ENCODE data around the gene KRT81.
"Not testable (repeated sequence)": the region's sequence is repeated elsewhere in the genome, so short reads cannot be mapped to it uniquely, and the experiment has no call there.

Gene KRT81

DNA sequence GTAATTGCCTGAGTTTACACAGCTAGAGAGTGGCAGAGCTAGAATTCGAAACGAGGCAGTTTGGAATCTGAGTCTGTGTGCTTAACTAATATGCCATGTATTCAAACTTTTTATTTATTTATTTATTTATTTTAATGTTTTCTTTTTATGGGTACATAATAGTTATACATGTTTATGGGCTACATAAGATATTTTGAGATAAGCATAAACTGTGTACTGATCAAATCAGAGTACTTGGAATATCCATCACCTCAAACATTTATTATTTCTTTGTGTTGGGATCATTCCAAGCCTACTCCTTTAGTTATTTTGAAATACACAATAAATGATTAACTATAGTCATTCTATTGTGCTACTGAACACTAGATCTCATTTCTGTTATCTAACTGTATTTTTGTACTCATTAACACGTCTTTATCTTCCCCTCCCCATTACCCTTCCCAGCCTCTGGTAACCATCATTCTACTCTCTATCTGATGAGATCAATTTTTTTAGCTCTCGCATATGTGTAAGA is 7.4 kb upstream of the KRT81 start:
- ChIA-PET POLR2A (ENCODE audit: low non-redundant PET) (no interaction called here), CTCF (interaction anchor here (1.2 kb wide), 1 partner anchor 20 kb away, joined by 4 read pairs; no protein-coding TSS in a partner anchor)
- TF ChIP-seq, protein P1, sequence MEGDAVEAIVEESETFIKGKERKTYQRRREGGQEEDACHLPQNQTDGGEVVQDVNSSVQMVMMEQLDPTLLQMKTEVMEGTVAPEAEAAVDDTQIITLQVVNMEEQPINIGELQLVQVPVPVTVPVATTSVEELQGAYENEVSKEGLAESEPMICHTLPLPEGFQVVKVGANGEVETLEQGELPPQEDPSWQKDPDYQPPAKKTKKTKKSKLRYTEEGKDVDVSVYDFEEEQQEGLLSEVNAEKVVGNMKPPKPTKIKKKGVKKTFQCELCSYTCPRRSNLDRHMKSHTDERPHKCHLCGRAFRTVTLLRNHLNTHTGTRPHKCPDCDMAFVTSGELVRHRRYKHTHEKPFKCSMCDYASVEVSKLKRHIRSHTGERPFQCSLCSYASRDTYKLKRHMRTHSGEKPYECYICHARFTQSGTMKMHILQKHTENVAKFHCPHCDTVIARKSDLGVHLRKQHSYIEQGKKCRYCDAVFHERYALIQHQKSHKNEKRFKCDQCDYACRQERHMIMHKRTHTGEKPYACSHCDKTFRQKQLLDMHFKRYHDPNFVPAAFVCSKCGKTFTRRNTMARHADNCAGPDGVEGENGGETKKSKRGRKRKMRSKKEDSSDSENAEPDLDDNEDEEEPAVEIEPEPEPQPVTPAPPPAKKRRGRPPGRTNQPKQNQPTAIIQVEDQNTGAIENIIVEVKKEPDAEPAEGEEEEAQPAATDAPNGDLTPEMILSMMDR (conservative IDR thresholded peaks at IDR 0.05; ENCODE audit: low read depth) = no peak
- no peak overlapping the region for H3K27ac ChIP-seq
- DNase-seq (ENCODE audit: low spot score) = no peak

DNA sequence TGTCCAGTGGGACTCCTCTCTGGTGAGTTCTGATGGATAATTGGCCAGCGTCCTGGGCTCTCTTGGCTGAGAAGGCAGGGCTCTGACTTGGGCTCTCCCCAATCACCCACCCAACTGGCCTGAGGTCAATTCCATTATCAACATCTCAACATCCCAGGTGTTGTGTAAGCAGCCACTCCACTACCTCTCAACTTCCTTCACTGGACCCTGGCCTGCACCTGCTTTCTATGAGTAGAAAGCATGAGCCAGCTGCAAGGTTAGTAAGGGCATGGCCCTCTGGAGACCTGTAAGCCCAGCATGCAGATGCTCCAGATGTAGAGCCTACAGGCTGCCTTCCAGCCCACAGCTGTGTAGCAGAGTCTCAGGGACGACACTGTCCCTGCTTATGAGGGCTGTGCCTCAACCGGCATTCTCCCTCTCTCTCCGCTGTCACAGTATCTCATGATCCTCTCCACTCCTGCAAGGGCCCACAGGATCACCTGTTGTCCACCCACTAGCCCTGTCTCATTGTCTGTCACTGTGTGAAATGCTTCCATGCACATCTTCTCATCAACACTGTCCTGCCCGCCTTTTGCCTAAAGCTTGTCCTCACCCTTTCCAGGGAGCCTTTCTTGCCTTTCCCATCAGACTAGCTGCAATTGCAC is 5.4 kb upstream of the KRT81 start:
- CTCF ChIA-PET = interaction anchor here (0.7 kb wide), 1 partner anchor 10 kb away, joined by 3 read pairs; no protein-coding TSS in a partner anchor

DNA sequence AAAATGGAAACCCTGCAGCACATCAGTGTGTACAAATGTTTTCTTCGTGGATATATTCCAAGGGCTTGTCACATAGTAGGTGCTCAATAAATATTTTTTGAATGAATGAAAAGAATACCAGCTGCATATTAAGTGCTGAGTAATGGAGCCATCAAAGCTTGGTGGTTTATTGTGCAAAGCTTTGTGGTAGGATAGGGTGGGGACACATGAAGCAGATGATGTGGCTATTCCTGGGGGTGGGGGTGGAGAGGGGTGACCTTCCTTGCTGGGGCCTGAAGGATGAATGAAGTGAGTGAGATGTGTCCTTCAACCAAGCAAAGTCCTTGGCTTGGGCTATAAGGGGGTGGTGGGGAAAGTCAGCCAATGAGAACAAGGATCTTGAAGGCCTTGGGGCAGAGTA is 4.3 kb upstream of the KRT81 start:
- ChIA-PET CTCF (interaction anchor here (0.6 to 1.0 kb wide), 3 partner anchors 16 to 794 kb away, joined by 3 read pairs; no protein-coding TSS in a partner anchor), POLR2A (ENCODE audit: low non-redundant PET) (no interaction called here)
- no peak for DNase-seq (ENCODE audit: low spot score)
- TF ChIP-seq, protein P1 (conservative IDR thresholded peaks at IDR 0.05; ENCODE audit: low read depth) = no peak
- no peak overlapping the region for H3K27ac ChIP-seq

More for the DNA sequence above, 5.4 kb upstream of the KRT81 start:
- POLR2A ChIA-PET (ENCODE audit: low non-redundant PET) = no interaction called here
- no peak overlapping the region for H3K27ac ChIP-seq
- no peak for DNase-seq (ENCODE audit: low spot score)
- TF ChIP-seq, protein P1 (conservative IDR thresholded peaks at IDR 0.05; ENCODE audit: low read depth) = no peak

DNA sequence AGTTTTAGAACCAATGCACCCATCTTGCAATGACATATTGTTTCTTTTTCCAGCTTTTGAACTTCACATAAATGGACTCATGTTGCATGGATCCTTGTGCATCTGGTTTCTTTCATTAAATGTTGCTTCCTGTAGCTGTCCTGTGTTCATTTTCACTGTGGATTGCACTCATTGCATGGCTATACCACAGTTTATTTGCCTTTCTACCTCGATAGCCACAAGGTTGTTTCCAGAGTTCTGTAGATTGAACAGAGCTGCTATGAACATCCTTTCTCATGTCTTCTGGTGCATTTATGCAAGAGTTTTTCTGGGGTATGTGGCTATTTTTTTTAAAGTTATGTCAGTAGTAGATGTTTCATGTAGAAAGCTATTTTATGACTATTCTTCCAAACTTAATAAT is 3.5 kb upstream of the KRT81 start:
- ChIA-PET POLR2A (ENCODE audit: low non-redundant PET) (no interaction called here), CTCF (interaction anchor here (0.9 kb wide), 1 partner anchor 33 kb away, joined by 3 read pairs; no protein-coding TSS in a partner anchor)
- TF ChIP-seq, protein P1 (conservative IDR thresholded peaks at IDR 0.05; ENCODE audit: low read depth) = no peak
- no peak overlapping the region for H3K27ac ChIP-seq
- DNase-seq (ENCODE audit: low spot score) = no peak

DNA sequence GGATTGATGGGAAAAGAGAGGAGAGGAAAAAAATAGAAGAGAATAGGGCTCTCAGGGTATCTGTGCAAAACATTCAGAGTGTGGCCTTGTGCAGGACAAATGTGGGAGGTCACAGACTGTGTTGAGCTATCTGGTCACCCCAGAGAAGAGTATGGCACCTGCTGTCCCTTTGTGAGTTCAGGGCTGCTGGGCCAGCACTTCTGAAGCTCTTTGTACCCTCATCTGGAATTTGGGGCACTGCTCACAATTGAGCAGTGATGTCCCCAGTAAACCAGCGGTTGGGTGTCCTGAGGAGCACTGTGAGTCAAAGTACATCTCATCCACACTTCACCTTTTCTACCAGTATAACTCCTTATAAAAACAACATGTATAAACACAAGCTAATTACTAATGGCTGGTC is 2.6 kb upstream of the KRT81 start:
- DNase-seq (ENCODE audit: low spot score) = no peak
- ChIA-PET CTCF (no interaction called here), POLR2A (ENCODE audit: low non-redundant PET) (no interaction called here)
- H3K27ac ChIP-seq = no peak overlapping the region
- TF ChIP-seq, protein P1 (conservative IDR thresholded peaks at IDR 0.05; ENCODE audit: low read depth) = no peak

DNA sequence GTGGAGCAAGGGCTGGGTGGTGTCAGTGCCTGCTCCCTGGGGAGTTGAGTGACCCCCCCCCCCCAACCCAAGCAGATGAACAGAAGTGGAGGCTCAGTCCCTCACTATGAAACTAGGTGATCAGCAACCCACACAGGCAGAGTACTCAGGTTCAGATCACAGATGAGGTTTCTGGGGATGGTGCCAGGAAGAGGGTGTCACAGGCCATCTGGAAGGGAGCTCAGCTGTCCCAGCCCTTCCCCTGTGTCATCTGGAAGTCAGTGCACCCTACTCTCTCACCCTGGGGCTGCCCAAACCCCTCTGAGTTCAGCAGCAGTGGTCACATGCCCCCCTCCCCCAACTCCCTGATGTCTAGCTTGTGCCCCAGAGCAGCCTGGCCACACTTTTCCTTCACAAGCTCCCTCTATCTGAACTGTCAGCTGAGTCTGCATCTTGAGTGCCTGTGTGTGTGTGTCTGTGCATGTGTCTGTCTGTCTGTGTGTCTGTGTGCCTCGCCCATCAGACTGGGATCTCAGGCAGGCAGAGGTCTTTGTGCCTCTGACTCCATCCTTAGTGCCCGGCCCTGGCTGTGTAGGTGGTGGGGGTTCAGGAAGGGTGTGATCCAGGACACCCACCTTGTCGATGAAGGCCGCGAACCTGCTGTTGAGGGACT is 725 bp downstream of the KRT81 start:
- POLR2A ChIA-PET (ENCODE audit: low non-redundant PET); CTCF ChIA-PET; DNase-seq (ENCODE audit: low spot score); H3K27ac ChIP-seq: not testable (repeated sequence)

DNA sequence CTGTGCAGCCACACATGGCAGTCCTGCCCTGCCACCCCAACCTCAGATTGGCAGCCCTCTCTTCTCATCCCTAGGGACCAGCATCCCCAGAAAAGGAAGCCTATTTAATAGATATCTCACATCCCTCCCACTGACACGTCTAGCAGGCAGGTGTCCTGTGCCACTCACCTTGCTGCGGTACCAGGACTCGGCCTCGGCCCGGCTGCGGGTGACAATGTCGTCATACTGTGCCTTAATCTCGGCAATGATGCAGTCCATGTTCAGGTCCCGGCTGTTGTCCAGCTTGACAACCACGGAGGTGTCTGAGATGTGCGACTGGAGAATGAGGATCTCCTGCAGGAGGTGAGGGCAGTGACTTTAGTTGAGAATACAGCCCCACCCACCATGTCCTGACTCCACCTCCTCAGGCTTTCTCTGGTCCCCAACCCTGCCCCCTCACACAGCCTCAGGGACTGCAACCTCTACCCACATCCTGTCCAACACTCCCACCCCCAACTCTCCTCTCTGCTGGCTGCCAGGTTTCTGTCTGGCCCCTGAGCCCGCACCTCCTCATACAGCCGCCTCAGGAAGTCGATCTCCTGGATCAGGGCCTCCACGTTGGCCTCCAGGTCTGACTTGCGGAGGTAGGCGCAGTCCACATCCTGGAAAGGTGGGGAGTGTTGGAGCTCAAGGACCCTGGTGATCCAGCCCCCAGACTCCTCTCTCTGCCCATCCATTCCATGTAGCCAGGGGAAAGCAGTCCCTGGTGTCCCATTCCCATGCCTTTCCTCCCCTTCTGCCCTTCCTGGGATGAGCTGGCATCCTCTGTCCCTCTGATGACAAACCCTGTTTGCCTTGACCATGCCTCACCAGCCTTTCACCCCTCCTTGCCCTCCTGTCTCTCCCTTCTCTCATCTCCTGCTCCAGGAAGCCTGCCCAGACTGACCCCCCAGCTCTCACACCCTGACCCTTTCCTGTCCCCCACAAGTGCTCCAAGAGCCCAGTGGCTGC is 3.2 kb downstream of the KRT81 start:
- DNase-seq (ENCODE audit: low spot score); POLR2A ChIA-PET (ENCODE audit: low non-redundant PET); CTCF ChIA-PET; H3K27ac ChIP-seq: not testable (repeated sequence)

DNA sequence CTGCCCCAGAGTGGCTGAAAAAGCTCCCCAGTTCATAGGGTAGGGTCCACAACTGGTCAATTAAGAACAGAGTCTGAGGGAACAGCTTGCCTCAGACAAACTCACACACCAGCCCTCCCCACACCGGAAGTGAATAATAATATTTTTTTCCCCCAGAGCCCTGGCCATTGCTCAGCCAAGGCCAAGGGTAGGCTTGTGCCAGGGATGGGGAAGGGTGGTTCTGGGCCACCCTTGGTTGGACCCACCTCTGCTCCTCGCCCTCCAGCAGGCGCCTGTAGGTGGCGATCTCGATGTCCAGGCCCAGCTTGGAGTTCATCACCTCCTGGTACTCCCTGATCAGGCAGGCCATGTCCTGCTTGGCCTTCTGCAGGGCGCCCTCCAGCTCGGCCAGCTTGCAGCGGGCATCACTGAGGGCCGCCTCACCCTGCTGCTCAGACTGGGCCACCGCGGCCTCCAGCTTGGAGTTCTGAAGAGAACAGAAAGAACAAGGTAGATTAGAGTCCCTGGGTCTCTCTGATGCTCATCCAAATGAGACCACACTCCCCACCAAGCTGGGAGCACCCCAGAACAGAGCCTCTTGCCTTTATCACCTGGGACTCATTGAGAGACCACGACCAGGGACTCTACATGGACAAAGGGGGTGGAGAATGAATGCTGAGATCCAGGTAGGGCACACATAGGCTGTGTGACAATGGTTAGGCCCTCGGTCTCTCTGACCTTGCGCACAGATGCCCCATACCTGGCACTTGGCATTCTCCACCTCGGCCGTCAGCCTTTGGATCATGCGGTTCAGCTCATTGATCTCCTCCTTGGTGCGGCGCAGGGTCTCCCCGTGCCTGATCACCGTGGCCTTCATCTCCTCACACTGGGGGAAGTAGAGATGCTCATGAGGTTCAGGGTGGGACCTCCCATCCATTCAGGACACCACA is 4.2 kb downstream of the KRT81 start:
- H3K27ac ChIP-seq; DNase-seq (ENCODE audit: low spot score); POLR2A ChIA-PET (ENCODE audit: low non-redundant PET): not testable (repeated sequence)
- CTCF ChIA-PET = interaction anchor here (0.6 kb wide), 1 partner anchor 9 kb away, joined by 3 read pairs; no protein-coding TSS in a partner anchor
